Measurements from ENCODE around the gene CHST6. TPM values are rescaled to one million over a fixed set of nuclear protein-coding genes. Genes with fewer than 3 reads are reported as not detected.
"Not testable (repeated sequence)": the region's sequence is repeated elsewhere in the genome, so short reads cannot be mapped to it uniquely, and the experiment has no call there.

CHST6 gene
- total RNA-seq, 1 donor from 2014 or later, result 0.02 TPM

GRCh38 chr16:75514296-75514695 is 19.1 kb upstream of the CHST6 start:
- no peak overlapping the region for H3K27ac Mint-ChIP-seq
- intact Hi-C loops (cut with micrococcal nuclease), result no loop called here

GRCh38 chr16:75506574-75506973 is 11.3 kb upstream of the CHST6 start:
- Mint-ChIP-seq H3K9me3 (no peaks in the 10 kb centered on the region), H3K36me3 (ENCODE audit: low read depth) (no peaks in the 10 kb centered on the region), H3K4me3 (no peak overlapping the region), H3K27me3 (peaks cover 8% of the 10 kb centered on the region), H3K27ac (no peak overlapping the region), H3K4me1 (no peaks in the 10 kb centered on the region)
- POLR2A ChIA-PET, result no interaction called here
- TF ChIP-seq CTCF (IDR thresholded peaks at IDR 0.05), result no peak
- CTCF ChIA-PET, result interaction anchor here (0.7 to 1.0 kb wide), 2 partner anchors 10 to 43 kb away, joined by 3 to 4 read pairs; no protein-coding TSS in a partner anchor
- ATAC-seq (ENCODE audit: low read depth) (no peak), DNase-seq (no peak)
- intact Hi-C loops (cut with micrococcal nuclease), result no loop called here

More at GRCh38 chr16:75514296-75514695, 19.1 kb upstream of the CHST6 start:
- CTCF ChIA-PET, result no interaction called here
- no peak for TF ChIP-seq CTCF (IDR thresholded peaks at IDR 0.05)
- POLR2A ChIA-PET, result no interaction called here
- peaks cover 3% of the 10 kb centered on the region for H3K36me3 Mint-ChIP-seq (ENCODE audit: low read depth)
- H3K4me1 Mint-ChIP-seq, result peaks cover 13% of the 10 kb centered on the region
- no peaks in the 10 kb centered on the region for H3K27me3 Mint-ChIP-seq
- ATAC-seq (ENCODE audit: low read depth) (no peak), DNase-seq (no peak)
- no peaks in the 10 kb centered on the region for H3K9me3 Mint-ChIP-seq
- H3K4me3 Mint-ChIP-seq, result no peak overlapping the region

GRCh38 chr16:75506107-75506506 is 10.9 kb upstream of the CHST6 start:
- POLR2A ChIA-PET, result no interaction called here
- Mint-ChIP-seq H3K4me3 (no peak overlapping the region), H3K27ac (no peak overlapping the region)

GRCh38 chr16:75503801-75504200 is 8.6 kb upstream of the CHST6 start:
- no peak for DNase-seq
- H3K4me1 Mint-ChIP-seq, result no peaks in the 10 kb centered on the region
- no peaks in the 10 kb centered on the region for H3K9me3 Mint-ChIP-seq
- H3K27ac Mint-ChIP-seq, result no peak overlapping the region
- H3K27me3 Mint-ChIP-seq, result peaks cover 14% of the 10 kb centered on the region
- POLR2A ChIA-PET, result no interaction called here
- ATAC-seq (ENCODE audit: low read depth), result no peak
- H3K36me3 Mint-ChIP-seq (ENCODE audit: low read depth), result no peaks in the 10 kb centered on the region
- H3K4me3 Mint-ChIP-seq, result no peak overlapping the region
- intact Hi-C loops (cut with micrococcal nuclease), result no loop called here
- no peak for TF ChIP-seq CTCF (IDR thresholded peaks at IDR 0.05)
- CTCF ChIA-PET, result no interaction called here

More at GRCh38 chr16:75506107-75506506, 10.9 kb upstream of the CHST6 start:
- peaks cover 8% of the 10 kb centered on the region for H3K27me3 Mint-ChIP-seq
- CTCF ChIA-PET, result interaction anchor here (0.7 to 1.0 kb wide), 2 partner anchors 11 to 42 kb away, joined by 3 to 4 read pairs; no protein-coding TSS in a partner anchor
- no peak for TF ChIP-seq CTCF (IDR thresholded peaks at IDR 0.05)
- no peaks in the 10 kb centered on the region for H3K4me1 Mint-ChIP-seq
- intact Hi-C loops (cut with micrococcal nuclease), result no loop called here
- no peaks in the 10 kb centered on the region for H3K36me3 Mint-ChIP-seq (ENCODE audit: low read depth)
- DNase-seq (no peak), ATAC-seq (ENCODE audit: low read depth) (no peak)
- H3K9me3 Mint-ChIP-seq, result no peaks in the 10 kb centered on the region

- no peak for DNase-seq
- H3K4me3 Mint-ChIP-seq, result no peak overlapping the region
- POLR2A ChIA-PET, result no interaction called here
- H3K9me3 Mint-ChIP-seq, result no peaks in the 10 kb centered on the region
- H3K27me3 Mint-ChIP-seq, result peaks cover 12% of the 10 kb centered on the region
- no peaks in the 10 kb centered on the region for H3K36me3 Mint-ChIP-seq (ENCODE audit: low read depth)
- H3K27ac Mint-ChIP-seq, result no peak overlapping the region
- intact Hi-C loops (cut with micrococcal nuclease), result no loop called here
- CTCF ChIA-PET, result no interaction called here
- H3K4me1 Mint-ChIP-seq, result no peaks in the 10 kb centered on the region
- no peak for ATAC-seq (ENCODE audit: low read depth)
- TF ChIP-seq CTCF (IDR thresholded peaks at IDR 0.05), result no peak
These were observed 7.8 kb upstream of the CHST6 start for GRCh38 chr16:75502916-75503605.

GRCh38 chr16:75501820-75502219 is 6.6 kb upstream of the CHST6 start:
- H3K27me3 Mint-ChIP-seq, result peaks cover 19% of the 10 kb centered on the region
- ATAC-seq (ENCODE audit: low read depth); H3K36me3 Mint-ChIP-seq (ENCODE audit: low read depth); H3K4me1 Mint-ChIP-seq; H3K9me3 Mint-ChIP-seq; POLR2A ChIA-PET; H3K4me3 Mint-ChIP-seq; H3K27ac Mint-ChIP-seq; intact Hi-C loops (cut with micrococcal nuclease); DNase-seq; CTCF ChIA-PET: not testable (repeated sequence)
